Esophagus muscularis mucosa (tissue), 4 donors: ENCODE data around the gene MTO1.
"Not testable (repeated sequence)": the region's sequence is repeated elsewhere in the genome, so short reads cannot be mapped to it uniquely, and the experiment has no call there.

Experiments
- CTCF ChIP-seq, 3 experiments: fragments of 200-600 bp in 2 of 3; fragments of 450-650 bp in 1 of 3; sonication (generic) in 2 of 3; IDR thresholded peaks; one replicate each; pipeline ENCODE4 v1.5.1; 2017 to 2019; ENCODE audit warnings: antibody characterized with exemption in 3 of 3, mild to moderate bottlenecking in 2 of 3, moderate library complexity in 1 of 3
- EP300 ChIP-seq: sonication (generic); formaldehyde crosslinking; IDR thresholded peaks from one replicate; pipeline ENCODE4 v1.6.1; 2017; ENCODE audit warnings: antibody characterized with exemption
- POLR2A ChIP-seq: fragments of 450-650 bp; IDR thresholded peaks from one replicate; pipeline ENCODE4 v1.6.1; 2017; ENCODE audit warnings: antibody characterized with exemption, moderate library complexity, mild to moderate bottlenecking, low read depth
- POLR2AphosphoS5 ChIP-seq, 2 donors: sonication (generic); formaldehyde crosslinking; IDR thresholded peaks; one replicate each; pipeline ENCODE4 v1.6.1; 2017; ENCODE audit warnings: antibody characterized with exemption in 2 of 2

DNA sequence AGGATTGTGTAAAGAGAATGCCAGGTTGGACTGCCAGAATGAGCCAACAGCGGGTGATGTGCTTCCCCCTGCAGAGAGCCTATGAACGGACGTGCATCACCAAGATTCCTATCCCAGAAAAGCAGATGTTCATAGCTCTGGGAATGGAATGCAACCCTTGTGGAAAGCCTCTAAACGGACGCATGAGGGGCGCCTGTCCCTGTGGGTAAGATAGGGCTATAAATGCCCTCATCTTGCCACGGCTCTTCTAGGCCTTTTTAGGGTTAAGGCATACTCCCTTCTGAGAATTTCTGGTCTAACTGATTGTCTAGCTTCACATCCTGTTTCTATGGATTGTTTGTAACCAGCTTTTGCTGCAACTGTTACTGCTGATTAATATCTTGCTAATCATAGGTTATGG lies 2.1 kb upstream of the MTO1 start:
- not testable (repeated sequence) for TF ChIP-seq CTCF (IDR thresholded peaks at IDR 0.05); POLR2A; POLR2AphosphoS5 (IDR thresholded peaks at IDR 0.05); EP300
